Panc1 (cell line): ENCODE measurements around the gene WBP2.

Experiments used
- CTCF ChIP-seq: fragments of 450-650 bp; IDR thresholded peaks from 2 replicates; pipeline ENCODE4 v1.5.1; 2017; ENCODE audit warnings: mild to moderate bottlenecking
- POLR2AphosphoS5 ChIP-seq: IDR thresholded peaks from 2 replicates; pipeline ENCODE4 v1.6.1; 2012; ENCODE audit warnings: mild to moderate bottlenecking, low read depth, low read length, moderate library complexity

- TF ChIP-seq CTCF: peak; percentile 81
- TF ChIP-seq POLR2AphosphoS5: peak; percentile 85
Measured at GRCh38 chr17:75855310-75856061, at the start of gene WBP2.
